Posterior vena cava (tissue), 2 donors: ENCODE data around the gene SMCHD1. TPM values are rescaled to one million over a fixed set of nuclear protein-coding genes. Genes with fewer than 3 reads are reported as not detected.

Experiments
- DNase-seq: peaks from one replicate; pipeline ENCODE4 v3.0.0-alpha.2; 2020; ENCODE audit warnings: low spot score
- intact Hi-C, 2 donors: fragments of 100-400 bp; cut with DNase I; formaldehyde crosslinking; loops; one replicate each; pipeline versions ENCODE4 v1.14.1 to v1.14.2; 2022 to 2023
- long read RNA-seq, 2 donors: library from polyadenylated mRNA; unstranded; transcript quantifications; one replicate each; pipeline ENCODE4 v2.0.0, GENCODE V29; 2020 to 2021
- total RNA-seq, 2 donors: library from RNA; stranded (reverse); fragmentation: NEBNext Ultra II Directional; extraction: Animal tissue kit (Norgen Biotek cat#: 25700); gene quantifications; one replicate each; pipeline ENCODE4 v1.2.1, GENCODE V29; 2021
- donor health status: DM: yes; HTN: yes; CAD: no.
- donor health status: DM: yes; HTN: yes; CAD: no.

Gene SMCHD1
- 10 to 100 TPM; 50.8 to 54.2 TPM for total RNA-seq
- long read RNA-seq, donor 1, full-length matches to known transcripts = 1 of 6 reads
- long read RNA-seq, donor 1, partial matches to known transcripts = 4 of 6 reads
- long read RNA-seq, donor 1, other reads (novel, unspliced or antisense) = 1 of 6 reads
- long read RNA-seq, donor 2, partial matches to known transcripts = 22 of 25 reads
- long read RNA-seq, donor 2, other reads (novel, unspliced or antisense) = 3 of 25 reads

GRCh38 chr18:2655178-2655953 lies at the start of gene SMCHD1:
Gene SMCHD1 (plus strand): TSS chr18:2655726. CDS start chr18:2656076, 350 bp downstream.
- DNase-seq = peak; percentile 96
- intact Hi-C loops = loop anchor here in 1 of 2 donors (5.0 kb wide), 1 partner anchor 592 kb away; the partner anchor contains the start of gene MYL12A

GRCh38 chr18:2606335-2606734 lies 49.2 kb upstream of the SMCHD1 start:
- intact Hi-C loops = no loop called here

GRCh38 chr18:2609604-2610003 lies 45.9 kb upstream of the SMCHD1 start:
- no peak for DNase-seq

More at GRCh38 chr18:2606335-2606734, 49.2 kb upstream of the SMCHD1 start:
- DNase-seq = no peak

GRCh38 chr18:2610549-2610948 lies 45.0 kb upstream of the SMCHD1 start:
- DNase-seq = no peak
- intact Hi-C loops = no loop called here

More at GRCh38 chr18:2609604-2610003, 45.9 kb upstream of the SMCHD1 start:
- intact Hi-C loops = no loop called here

GRCh38 chr18:2612996-2613395 lies 42.5 kb upstream of the SMCHD1 start:
- intact Hi-C loops = no loop called here
- no peak for DNase-seq

- intact Hi-C loops = no loop called here
- DNase-seq = no peak
Observed at GRCh38 chr18:2617401-2617998, 38.0 kb upstream of the SMCHD1 start.

- no peak for DNase-seq
- intact Hi-C loops = no loop called here
Observed at GRCh38 chr18:2618009-2618408, 37.5 kb upstream of the SMCHD1 start.

GRCh38 chr18:2625217-2625616 lies 30.3 kb upstream of the SMCHD1 start:
- DNase-seq = no peak
- intact Hi-C loops = no loop called here

- DNase-seq = no peak
- intact Hi-C loops = no loop called here
Observed at GRCh38 chr18:2627821-2628276, 27.7 kb upstream of the SMCHD1 start.

GRCh38 chr18:2629003-2629402 lies 26.5 kb upstream of the SMCHD1 start:
- no peak for DNase-seq
- intact Hi-C loops = no loop called here

GRCh38 chr18:2635586-2635985 lies 19.9 kb upstream of the SMCHD1 start:
- DNase-seq = no peak
- intact Hi-C loops = no loop called here

- intact Hi-C loops = no loop called here
- DNase-seq = no peak
Observed at GRCh38 chr18:2636126-2636631, 19.3 kb upstream of the SMCHD1 start.

- no peak for DNase-seq
- intact Hi-C loops = no loop called here
Observed at GRCh38 chr18:2641638-2642037, 13.9 kb upstream of the SMCHD1 start.

GRCh38 chr18:2642771-2643170 lies 12.8 kb upstream of the SMCHD1 start:
- intact Hi-C loops = no loop called here

GRCh38 chr18:2644535-2644934 lies 11.0 kb upstream of the SMCHD1 start:
- DNase-seq = no peak
- intact Hi-C loops = no loop called here

More at GRCh38 chr18:2642771-2643170, 12.8 kb upstream of the SMCHD1 start:
- no peak for DNase-seq

- DNase-seq = no peak
- intact Hi-C loops = no loop called here
Observed at GRCh38 chr18:2651981-2652380, 3.5 kb upstream of the SMCHD1 start.

- intact Hi-C loops = no loop called here
- no peak for DNase-seq
Observed at GRCh38 chr18:2653467-2653866, 2.1 kb upstream of the SMCHD1 start.

- no peak for DNase-seq
- intact Hi-C loops = no loop called here
Observed at GRCh38 chr18:2654169-2654927, 1.2 kb upstream of the SMCHD1 start.

- intact Hi-C loops = loop anchor here in 1 of 2 donors (5.0 kb wide), 1 partner anchor 592 kb away; the partner anchor contains the start of gene MYL12A
- DNase-seq = no peak
Observed at GRCh38 chr18:2654928-2655177, 673 bp upstream of the SMCHD1 start.

GRCh38 chr18:2655954-2656236 lies 369 bp downstream of the SMCHD1 start:
- no peak for DNase-seq
- intact Hi-C loops = loop anchor here (2.0 to 5.0 kb wide), 2 partner anchors 85 to 591 kb away; partner anchors contain the start of genes METTL4 (in 1 of the 2), MYL12A (in 1 of the 2) and NDC80 (in 1 of the 2)
